WTC11 (cell line): Measurements from ENCODE around the gene ASCC1. TPM values are rescaled to one million over a fixed set of nuclear protein-coding genes. Genes with fewer than 3 reads are reported as not detected.
A peak's percentile ranks its signal among the peaks of the same experiment; 100 is the strongest.

Source experiments
- ATAC-seq: fragments of 200-7000 bp; cut with Tn5 transposase; 2 replicates; pipeline ENCODE4 v1.10.0; 2021; ENCODE audit warnings: mild to moderate bottlenecking, moderate library complexity
- CTCF ChIA-PET: fragments of 300-600 bp; sonication (Branson Sonifier 250); formaldehyde crosslinking; loops from one replicate; lab custom pipeline; 2021; ENCODE audit warnings: antibody characterized with exemption; lab: Charles Lee
- POLR2A ChIA-PET: fragments of 350-600 bp; sonication (Branson Sonifier 250); formaldehyde crosslinking; loops from one replicate; lab custom pipeline; 2021; ENCODE audit warnings: antibody characterized with exemption; lab: Charles Lee
- DNase-seq: peaks from one replicate; pipeline ENCODE4 v3.0.0; 2021; ENCODE audit warnings: low spot score
- H3K27ac Mint-ChIP-seq: 2 replicates; pipeline ENCODE4 v1.8.0; 2021; ENCODE audit warnings: mixed read lengths
- H3K27me3 Mint-ChIP-seq: 2 replicates; pipeline ENCODE4 v1.8.0; 2021; ENCODE audit warnings: low read depth, mild to moderate bottlenecking, moderate library complexity, mixed read lengths
- H3K36me3 Mint-ChIP-seq: 2 replicates; pipeline ENCODE4 v1.8.0; 2021; ENCODE audit warnings: mixed read lengths
- H3K4me1 Mint-ChIP-seq: 2 replicates; pipeline ENCODE4 v1.8.0; 2022; ENCODE audit warnings: mixed read lengths
- H3K4me3 Mint-ChIP-seq: 2 replicates; pipeline ENCODE4 v1.8.0; 2021; ENCODE audit warnings: mild to moderate bottlenecking, moderate library complexity, mixed read lengths
- H3K9me3 Mint-ChIP-seq: 2 replicates; pipeline ENCODE4 v1.8.0; 2021; ENCODE audit warnings: mixed read lengths
- ATF1 ChIP-seq: sonication (generic); formaldehyde crosslinking; IDR thresholded peaks from 2 replicates; pipeline ENCODE4 v1.8.1; 2023; ENCODE audit warnings: mild to moderate bottlenecking, moderate library complexity, missing genetic modification reagents
- ATF6 ChIP-seq: sonication (generic); formaldehyde crosslinking; IDR thresholded peaks from 2 replicates; pipeline ENCODE4 v1.8.1; 2023; ENCODE audit warnings: mild to moderate bottlenecking, missing genetic modification reagents
- CBFB ChIP-seq: sonication (generic); formaldehyde crosslinking; IDR thresholded peaks from 2 replicates; pipeline ENCODE4 v1.8.1; 2022; ENCODE audit warnings: mild to moderate bottlenecking, low read depth, missing genetic modification reagents
- E2F4 ChIP-seq: sonication (generic); formaldehyde crosslinking; IDR thresholded peaks from 2 replicates; pipeline ENCODE4 v1.8.1; 2022; ENCODE audit warnings: low read depth, mild to moderate bottlenecking, moderate library complexity, missing genetic modification reagents, borderline replicate concordance
- ETV6 ChIP-seq: sonication (generic); formaldehyde crosslinking; IDR thresholded peaks from 2 replicates; pipeline ENCODE4 v1.8.1; 2022; ENCODE audit warnings: mild to moderate bottlenecking, missing genetic modification reagents
- FOXP4 ChIP-seq: sonication (generic); formaldehyde crosslinking; IDR thresholded peaks from 2 replicates; pipeline ENCODE4 v1.8.0; 2022; ENCODE audit warnings: mild to moderate bottlenecking, missing genetic modification reagents
- HMGXB4 ChIP-seq: sonication (generic); formaldehyde crosslinking; IDR thresholded peaks from 2 replicates; pipeline ENCODE4 v1.8.1; 2023; ENCODE audit warnings: mild to moderate bottlenecking, moderate library complexity, missing genetic modification reagents
- IRF2 ChIP-seq: sonication (generic); formaldehyde crosslinking; IDR thresholded peaks from 2 replicates; pipeline ENCODE4 v1.8.0; 2022; ENCODE audit warnings: low read depth, missing genetic modification reagents, borderline replicate concordance
- MYBL2 ChIP-seq: sonication (generic); formaldehyde crosslinking; IDR thresholded peaks from 2 replicates; pipeline ENCODE4 v1.8.1; 2023; ENCODE audit warnings: mild to moderate bottlenecking, moderate library complexity, missing genetic modification reagents
- NFYB ChIP-seq: sonication (generic); formaldehyde crosslinking; conservative IDR thresholded peaks from 2 replicates; pipeline ENCODE4 v1.8.0; 2022; ENCODE audit warnings: low read depth, missing genetic modification reagents
- NR3C1 ChIP-seq: sonication (generic); formaldehyde crosslinking; conservative IDR thresholded peaks from 2 replicates; pipeline ENCODE4 v1.8.1; 2023; ENCODE audit warnings: low read depth, mild to moderate bottlenecking, missing genetic modification reagents
- SOX15 ChIP-seq: fragments of 250-450 bp; sonication (Bioruptor Pico); IDR thresholded peaks from 2 replicates; pipeline ENCODE4 v1.9.0; 2021; ENCODE audit warnings: mild to moderate bottlenecking
- STAT6 ChIP-seq: sonication (generic); formaldehyde crosslinking; conservative IDR thresholded peaks from 2 replicates; pipeline ENCODE4 v1.8.1; 2023; ENCODE audit warnings: mild to moderate bottlenecking, low read depth, missing genetic modification reagents, moderate library complexity
- TCF7 ChIP-seq: sonication (generic); formaldehyde crosslinking; IDR thresholded peaks from 2 replicates; pipeline ENCODE4 v1.8.0; 2022; ENCODE audit warnings: mild to moderate bottlenecking, low read depth, missing genetic modification reagents, moderate library complexity
- USF2 ChIP-seq: sonication (generic); formaldehyde crosslinking; IDR thresholded peaks from 2 replicates; pipeline ENCODE4 v1.8.1; 2023; ENCODE audit warnings: mild to moderate bottlenecking, missing genetic modification reagents, moderate library complexity
- ZMAT4 ChIP-seq: fragments of 250-450 bp; sonication (Bioruptor Pico); IDR thresholded peaks from 2 replicates; pipeline ENCODE4 v1.9.0; 2021; ENCODE audit warnings: mild to moderate bottlenecking
- ZNF219 ChIP-seq: sonication (generic); formaldehyde crosslinking; IDR thresholded peaks from 2 replicates; pipeline ENCODE4 v1.8.0; 2023; ENCODE audit warnings: missing genetic modification reagents, mild to moderate bottlenecking, borderline replicate concordance
- ZNF232 ChIP-seq: sonication (generic); formaldehyde crosslinking; IDR thresholded peaks from 2 replicates; pipeline ENCODE4 v1.8.0; 2022; ENCODE audit warnings: mild to moderate bottlenecking, missing genetic modification reagents
- ZNF512 ChIP-seq: sonication (generic); formaldehyde crosslinking; IDR thresholded peaks from 2 replicates; pipeline ENCODE4 v1.8.1; 2022; ENCODE audit warnings: missing genetic modification reagents, borderline replicate concordance
- total RNA-seq: library from RNA; stranded (reverse); gene quantifications from 3 replicates; pipeline ENCODE4 v1.2.3, GENCODE V29; 2021

Gene ASCC1
- total RNA-seq, 1 experiment from 2014 or later, result 30.4 TPM

- TF ChIP-seq STAT6 (CRISPR knock-in tag) (no peak), IRF2 (CRISPR knock-in tag) (no peak), ETV6 (CRISPR knock-in tag) (no peak), ATF1 (CRISPR knock-in tag) (no peak), FOXP4 (no peak), E2F4 (CRISPR knock-in tag) (no peak)
Observed at GRCh38 chr10:72081210-72081609, 134.9 kb downstream of the ASCC1 start (continued).

- Mint-ChIP-seq H3K27ac (no peak overlapping the region), H3K4me3 (no peak overlapping the region), H3K36me3 (no peaks in the 10 kb centered on the region), H3K27me3 (peaks cover 8% of the 10 kb centered on the region), H3K9me3 (no peaks in the 10 kb centered on the region), H3K4me1 (peaks cover 5% of the 10 kb centered on the region; the same call in 1 of the 2 replicates)
- CTCF ChIA-PET, result interaction anchor here (1.3 to 2.6 kb wide), 2 partner anchors 10 to 11 kb away, joined by 4 to 14 read pairs; no protein-coding TSS in a partner anchor
- ATAC-seq, result peak; percentile 53
- DNase-seq, result no peak
- POLR2A ChIA-PET, result no interaction called here
- TF ChIP-seq SOX15 (CRISPR knock-in tag) (no peak), HMGXB4 (CRISPR knock-in tag) (no peak), NFYB (CRISPR knock-in tag) (no peak), ZNF219 (CRISPR knock-in tag) (no peak), TCF7 (CRISPR knock-in tag) (no peak), ZMAT4 (CRISPR knock-in tag) (no peak), NR3C1 (no peak), CBFB (CRISPR knock-in tag) (no peak), ZNF512 (CRISPR knock-in tag) (no peak), ZNF232 (CRISPR knock-in tag) (no peak), USF2 (CRISPR knock-in tag) (no peak), ATF6 (CRISPR knock-in tag) (no peak), FOXP4 (no peak), MYBL2 (no peak)
Observed at GRCh38 chr10:72080042-72080975, 135.8 kb downstream of the ASCC1 start.
